IMR-90 (cell line): Measurements from ENCODE around the gene SLC46A1. TPM values are rescaled to one million over a fixed set of nuclear protein-coding genes. Genes with fewer than 3 reads are reported as not detected.

Experiments
- ATAC-seq: fragments of 200-7000 bp; cut with Tn5 transposase; 2 replicates; pipeline ENCODE4 v1.9.1; 2020; ENCODE audit warnings: low read depth, mild to moderate bottlenecking, moderate library complexity
- BruUV-seq: library from RNA; stranded (reverse); fragments of 400-500 nt; replicated peaks from 2 replicates; lab custom pipeline; 2021; lab: Mats Ljungman, UMichigan
- CTCF ChIA-PET: fragments of 300-600 bp; formaldehyde crosslinking; extraction: SDS; loops from one replicate; lab custom pipeline; 2021; ENCODE audit warnings: antibody characterized with exemption; lab: Yijun Ruan, JAX
- POLR2A ChIA-PET: fragments of 300-600 bp; sonication (Branson Sonifier 250); formaldehyde crosslinking; loops from one replicate; lab custom pipeline; 2022; ENCODE audit warnings: antibody characterized with exemption; ENCODE audit not compliant: unreplicated experiment; lab: Charles Lee
- DNase-seq: peaks from one replicate; pipeline ENCODE4 v3.0.0; 2013
- H2AFZ ChIP-seq: replicated peaks from 2 replicates; pipeline ENCODE3; 2013; ENCODE audit warnings: low read length, mild to moderate bottlenecking; ENCODE audit not compliant: poor library complexity
- H2AK5ac ChIP-seq: 2 replicates; pipeline ENCODE4 v1.6.1; 2013; ENCODE audit warnings: low read depth, low read length, inconsistent platforms
- H2AK9ac ChIP-seq: replicated peaks from 2 replicates; pipeline ENCODE3; 2013; ENCODE audit warnings: mild to moderate bottlenecking, low read depth, low read length, moderate library complexity; ENCODE audit not compliant: poor library complexity
- H2BK120ac ChIP-seq: 2 replicates; pipeline ENCODE4 v1.6.1; 2013; ENCODE audit warnings: low read depth, low read length, inconsistent platforms
- H2BK15ac ChIP-seq: 3 replicates; pipeline ENCODE4 v1.6.1; 2013; ENCODE audit warnings: low read depth, low read length, inconsistent platforms
- H2BK20ac ChIP-seq: 2 replicates; pipeline ENCODE4 v1.6.1; 2013; ENCODE audit warnings: low read depth, mild to moderate bottlenecking, inconsistent platforms, low read length, moderate library complexity
- H2BK5ac ChIP-seq: 2 replicates; pipeline ENCODE4 v1.6.1; 2013; ENCODE audit warnings: mild to moderate bottlenecking, low read depth, low read length, inconsistent platforms; ENCODE audit not compliant: poor library complexity, severe bottlenecking
- H3K14ac ChIP-seq: replicated peaks from 2 replicates; pipeline ENCODE4 v1.6.1; 2013; ENCODE audit warnings: low read depth, low read length, inconsistent platforms
- H3K18ac ChIP-seq: 2 replicates; pipeline ENCODE4 v1.6.1; 2013; ENCODE audit warnings: low read depth, low read length, control low read depth
- H3K23ac ChIP-seq: 2 replicates; pipeline ENCODE4 v1.6.1; 2013; ENCODE audit warnings: low read depth, low read length, inconsistent platforms
- H3K27ac ChIP-seq: 2 replicates; pipeline ENCODE4 v1.5.1; 2013; ENCODE audit warnings: mild to moderate bottlenecking, control low read depth, low read length; ENCODE audit not compliant: insufficient read depth
- H3K27me3 ChIP-seq: 2 replicates; pipeline ENCODE4 v1.6.1; 2013; ENCODE audit warnings: low read length; ENCODE audit not compliant: control insufficient read depth, insufficient read depth
- H3K36me3 ChIP-seq: 2 replicates; pipeline ENCODE4 v1.6.1; 2013; ENCODE audit warnings: low read length, mixed read lengths; ENCODE audit not compliant: control insufficient read depth, insufficient read depth
- H3K4ac ChIP-seq: 2 replicates; pipeline ENCODE4 v1.6.1; 2013; ENCODE audit warnings: low read depth, low read length, inconsistent platforms
- H3K4me1 ChIP-seq: 2 replicates; pipeline ENCODE4 v1.6.1; 2013; ENCODE audit warnings: low read length, mixed read lengths; ENCODE audit not compliant: control insufficient read depth, insufficient read depth
- H3K4me2 ChIP-seq: 2 replicates; pipeline ENCODE4 v1.6.1; 2013; ENCODE audit warnings: low read depth, mild to moderate bottlenecking, control low read depth, low read length, moderate library complexity
- H3K4me3 ChIP-seq: 2 replicates; pipeline ENCODE4 v1.5.1; 2013; ENCODE audit warnings: low read depth, mild to moderate bottlenecking, control low read depth, low read length, moderate library complexity; ENCODE audit not compliant: insufficient read depth
- H3K56ac ChIP-seq: 2 replicates; pipeline ENCODE4 v1.6.1; 2013; ENCODE audit warnings: low read length, inconsistent platforms; ENCODE audit not compliant: insufficient read depth; ENCODE audit errors: extremely low read depth
- H3K79me1 ChIP-seq, 2 experiments: 2 replicates each; pipeline ENCODE4 v1.6.1; 2013; ENCODE audit warnings: low read length in 2 of 2, inconsistent platforms in 1 of 2, low read depth in 1 of 2
- H3K9ac ChIP-seq: 2 replicates; pipeline ENCODE4 v1.6.1; 2013; ENCODE audit warnings: low read depth, low read length, control low read depth
- H3K9me1 ChIP-seq: 2 replicates; pipeline ENCODE4 v1.6.1; 2013; ENCODE audit warnings: low read length, inconsistent platforms; ENCODE audit not compliant: insufficient read depth
- H3K9me3 ChIP-seq: 2 replicates; pipeline ENCODE4 v1.6.1; 2013; ENCODE audit warnings: low read length; ENCODE audit not compliant: control insufficient read depth, insufficient read depth
- H4K20me1 ChIP-seq: 2 replicates; pipeline ENCODE4 v1.6.1; 2013; ENCODE audit warnings: low read length, inconsistent platforms; ENCODE audit not compliant: insufficient read depth
- H4K5ac ChIP-seq: 2 replicates; pipeline ENCODE4 v1.6.1; 2013; ENCODE audit warnings: mild to moderate bottlenecking, low read depth, low read length, control low read depth
- H4K8ac ChIP-seq, 2 experiments: 2 replicates each; pipeline ENCODE4 v1.6.1; 2013; ENCODE audit warnings: low read depth in 2 of 2, low read length in 2 of 2, control low read depth in 1 of 2, inconsistent platforms in 1 of 2
- H4K91ac ChIP-seq: 2 replicates; pipeline ENCODE4 v1.6.1; 2013; ENCODE audit warnings: low read depth, low read length, inconsistent platforms; ENCODE audit not compliant: insufficient read depth
- BHLHE40 ChIP-seq: fragments of 150-350 bp; IDR thresholded peaks from 2 replicates; pipeline ENCODE4 v1.6.1; 2016; ENCODE audit warnings: mild to moderate bottlenecking, low read depth, low read length
- CEBPB ChIP-seq: IDR thresholded peaks from 2 replicates; pipeline ENCODE4 v1.6.1; 2012; ENCODE audit warnings: low read depth, low read length, improper control_type of control experiment
- CHD1 ChIP-seq: IDR thresholded peaks from 2 replicates; pipeline ENCODE4 v1.6.1; 2012; ENCODE audit warnings: low read depth, low read length, improper control_type of control experiment
- FOS ChIP-seq: fragments of 150-350 bp; IDR thresholded peaks from 2 replicates; pipeline ENCODE4 v1.6.1; 2016; ENCODE audit warnings: low read depth, low read length
- MAFK ChIP-seq: IDR thresholded peaks from 2 replicates; pipeline ENCODE4 v1.6.1; 2012; ENCODE audit warnings: low read depth, low read length, improper control_type of control experiment
- MAZ ChIP-seq: IDR thresholded peaks from 2 replicates; pipeline ENCODE4 v1.6.1; 2012; ENCODE audit warnings: low read depth, mild to moderate bottlenecking, low read length, improper control_type of control experiment, moderate library complexity, borderline replicate concordance
- MXI1 ChIP-seq: IDR thresholded peaks from 2 replicates; pipeline ENCODE4 v1.6.1; 2012; ENCODE audit warnings: low read depth, mild to moderate bottlenecking, low read length, moderate library complexity, borderline replicate concordance
- NFE2L2 ChIP-seq: fragments of 150-350 bp; IDR thresholded peaks from 2 replicates; pipeline ENCODE4 v1.6.1; 2016; ENCODE audit warnings: low read depth, mild to moderate bottlenecking, low read length
- POLR2A ChIP-seq: IDR thresholded peaks from 2 replicates; pipeline ENCODE4 v1.6.1; 2012; ENCODE audit warnings: mild to moderate bottlenecking, low read depth, low read length
- RAD21 ChIP-seq: IDR thresholded peaks from 2 replicates; pipeline ENCODE4 v1.6.1; 2012; ENCODE audit warnings: low read length, improper control_type of control experiment
- RCOR1 ChIP-seq: IDR thresholded peaks from 2 replicates; pipeline ENCODE4 v1.6.1; 2012; ENCODE audit warnings: mild to moderate bottlenecking, low read length, improper control_type of control experiment; ENCODE audit not compliant: insufficient replicate concordance
- RFX5 ChIP-seq: IDR thresholded peaks from 2 replicates; pipeline ENCODE4 v1.8.0; 2012; ENCODE audit warnings: low read depth, mild to moderate bottlenecking, low read length, moderate library complexity
- SMC3 ChIP-seq: fragments of 150-350 bp; IDR thresholded peaks from 2 replicates; pipeline ENCODE4 v1.6.1; 2016; ENCODE audit warnings: low read depth, mild to moderate bottlenecking, antibody characterized with exemption, low read length, moderate library complexity
- WGBS, 2 experiments: methylation state at CpG; one replicate each; pipeline versions ENCODE4 v1.1.5 to v1.1.7; 2013; ENCODE audit warnings: missing lambda C conversion rate in 2 of 2; ENCODE audit not compliant: insufficient read length in 1 of 2; ENCODE audit errors: extremely low coverage in 2 of 2; 5-methylcytosine and 5-hydroxymethylcytosine counted together
- dilution Hi-C: fragments of 300-500 bp; cut with HindIII; formaldehyde crosslinking; loops from one replicate; pipeline ENCODE4 v1.14.3; 2018; ENCODE audit warnings: low sequenced_read_pairs; ENCODE audit not compliant: unreplicated experiment
- in situ Hi-C: fragments of 300-500 bp; cut with MboI; formaldehyde crosslinking; loops from 3 replicates; pipeline ENCODE4 v1.14.3; 2019; ENCODE audit warnings: low sequenced_read_pairs, inconsistent platforms, mixed read lengths
- intact Hi-C: fragments of 100-400 bp; cut with micrococcal nuclease; formaldehyde crosslinking; loops from 2 replicates; pipeline ENCODE4 v1.10.0; 2022
- polyA plus RNA-seq, 3 experiments: library from polyadenylated mRNA; depleted of rRNA; stranded (reverse); fragments of >200 nt; gene quantifications; 2 replicates each; pipeline ENCODE4 v1.2.3, GENCODE V29; 2012; ENCODE audit warnings: low replicate concordance in 1 of 3
- total RNA-seq: library from RNA; depleted of rRNA; stranded (reverse); fragments of >200 nt; gene quantifications from 2 replicates; pipeline ENCODE4 v1.2.3, GENCODE V29; 2012
- TF ChIP-seq, protein P1 (sequence below): fragments of 150-350 bp; IDR thresholded peaks from 2 replicates; pipeline ENCODE4 v1.6.1; 2017; ENCODE audit warnings: mild to moderate bottlenecking, antibody characterized with exemption, low read length, low read depth
- TF ChIP-seq, protein P2 (sequence below): fragments of 150-350 bp; IDR thresholded peaks from 2 replicates; pipeline ENCODE4 v1.6.1; 2016; ENCODE audit warnings: low read depth, mild to moderate bottlenecking, low read length, moderate library complexity, borderline replicate concordance
- TF ChIP-seq, protein P3 (sequence below): conservative IDR thresholded peaks from 2 replicates; pipeline ENCODE4 v1.5.1; 2012; ENCODE audit warnings: mild to moderate bottlenecking, low read depth, low read length, improper control_type of control experiment

SLC46A1 gene
- total and polyA plus RNA-seq, 2 of the 4 experiments (the other 2 are of a cell fraction) = 2.7 to 3.9 TPM

DNA sequence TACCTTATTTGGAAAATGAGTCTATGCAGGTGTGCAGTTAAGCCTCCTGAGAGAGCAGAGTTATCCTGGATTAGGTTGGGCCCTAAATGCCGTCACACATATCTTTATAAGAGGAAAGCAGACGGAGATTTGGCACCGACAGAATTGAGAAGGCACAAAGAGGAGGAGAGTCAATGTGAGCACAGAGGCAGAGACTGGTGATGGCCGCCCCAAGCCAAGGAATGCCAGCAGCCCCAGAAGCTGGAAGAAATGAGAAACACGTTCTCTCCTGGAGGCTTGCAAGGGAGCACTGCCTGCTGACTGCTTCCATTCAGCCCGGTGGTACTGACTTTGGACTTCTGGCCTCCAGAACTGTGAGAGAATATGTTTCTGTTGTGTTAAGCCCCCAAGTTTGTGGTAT lies 3.2 kb downstream of the SLC46A1 start:
- no peak overlapping the region for H2AFZ ChIP-seq
- TF ChIP-seq FOS (no peak), MAZ (no peak), MXI1 (no peak), POLR2A (no peak), RCOR1 (no peak), CHD1 (no peak), RAD21 (no peak), CEBPB (no peak), NFE2L2 (no peak), BHLHE40 (no peak), MAFK (no peak), SMC3 (no peak), RFX5 (no peak)
- TF ChIP-seq, protein P1, sequence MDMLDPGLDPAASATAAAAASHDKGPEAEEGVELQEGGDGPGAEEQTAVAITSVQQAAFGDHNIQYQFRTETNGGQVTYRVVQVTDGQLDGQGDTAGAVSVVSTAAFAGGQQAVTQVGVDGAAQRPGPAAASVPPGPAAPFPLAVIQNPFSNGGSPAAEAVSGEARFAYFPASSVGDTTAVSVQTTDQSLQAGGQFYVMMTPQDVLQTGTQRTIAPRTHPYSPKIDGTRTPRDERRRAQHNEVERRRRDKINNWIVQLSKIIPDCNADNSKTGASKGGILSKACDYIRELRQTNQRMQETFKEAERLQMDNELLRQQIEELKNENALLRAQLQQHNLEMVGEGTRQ = no peak
- TF ChIP-seq, protein P2, sequence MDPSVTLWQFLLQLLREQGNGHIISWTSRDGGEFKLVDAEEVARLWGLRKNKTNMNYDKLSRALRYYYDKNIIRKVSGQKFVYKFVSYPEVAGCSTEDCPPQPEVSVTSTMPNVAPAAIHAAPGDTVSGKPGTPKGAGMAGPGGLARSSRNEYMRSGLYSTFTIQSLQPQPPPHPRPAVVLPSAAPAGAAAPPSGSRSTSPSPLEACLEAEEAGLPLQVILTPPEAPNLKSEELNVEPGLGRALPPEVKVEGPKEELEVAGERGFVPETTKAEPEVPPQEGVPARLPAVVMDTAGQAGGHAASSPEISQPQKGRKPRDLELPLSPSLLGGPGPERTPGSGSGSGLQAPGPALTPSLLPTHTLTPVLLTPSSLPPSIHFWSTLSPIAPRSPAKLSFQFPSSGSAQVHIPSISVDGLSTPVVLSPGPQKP = no peak
- TF ChIP-seq, protein P3, sequence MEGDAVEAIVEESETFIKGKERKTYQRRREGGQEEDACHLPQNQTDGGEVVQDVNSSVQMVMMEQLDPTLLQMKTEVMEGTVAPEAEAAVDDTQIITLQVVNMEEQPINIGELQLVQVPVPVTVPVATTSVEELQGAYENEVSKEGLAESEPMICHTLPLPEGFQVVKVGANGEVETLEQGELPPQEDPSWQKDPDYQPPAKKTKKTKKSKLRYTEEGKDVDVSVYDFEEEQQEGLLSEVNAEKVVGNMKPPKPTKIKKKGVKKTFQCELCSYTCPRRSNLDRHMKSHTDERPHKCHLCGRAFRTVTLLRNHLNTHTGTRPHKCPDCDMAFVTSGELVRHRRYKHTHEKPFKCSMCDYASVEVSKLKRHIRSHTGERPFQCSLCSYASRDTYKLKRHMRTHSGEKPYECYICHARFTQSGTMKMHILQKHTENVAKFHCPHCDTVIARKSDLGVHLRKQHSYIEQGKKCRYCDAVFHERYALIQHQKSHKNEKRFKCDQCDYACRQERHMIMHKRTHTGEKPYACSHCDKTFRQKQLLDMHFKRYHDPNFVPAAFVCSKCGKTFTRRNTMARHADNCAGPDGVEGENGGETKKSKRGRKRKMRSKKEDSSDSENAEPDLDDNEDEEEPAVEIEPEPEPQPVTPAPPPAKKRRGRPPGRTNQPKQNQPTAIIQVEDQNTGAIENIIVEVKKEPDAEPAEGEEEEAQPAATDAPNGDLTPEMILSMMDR = no peak
- H3K4me2 ChIP-seq = no peak overlapping the region
- H2AK9ac ChIP-seq = no peak overlapping the region
- no peak overlapping the region for H4K5ac ChIP-seq
- 74% methylated on average over 3 of the region's 6 CpGs; no CpG with 5 or more reads in 1 of the 2 experiments for WGBS, 2 experiments
- H3K9me1 ChIP-seq = peaks cover 27% of the 10 kb centered on the region
- no peaks in the 10 kb centered on the region for H3K27me3 ChIP-seq
- H3K4me1 ChIP-seq = peaks cover 3% of the 10 kb centered on the region
- H3K14ac ChIP-seq = no peak overlapping the region
- POLR2A ChIA-PET = no interaction called here
- H2BK120ac ChIP-seq = no peak overlapping the region
- H3K56ac ChIP-seq = no peak overlapping the region
- dilution Hi-C loops (no loop called here), in situ Hi-C loops (no loop called here), intact Hi-C loops (loop anchor here (10.0 kb wide), 1 partner anchor 142 kb away; no protein-coding TSS in a partner anchor)
- no peak overlapping the region for H3K4me3 ChIP-seq
- no peaks in the 10 kb centered on the region for H3K9me3 ChIP-seq
- no peak overlapping the region for H3K27ac ChIP-seq
- CTCF ChIA-PET = no interaction called here
- no peak overlapping the region for H4K8ac ChIP-seq
- no peak overlapping the region for H3K23ac ChIP-seq
- H2BK20ac ChIP-seq = no peak overlapping the region
- no peak for ATAC-seq
- no peak overlapping the region for H3K18ac ChIP-seq
- H4K20me1 ChIP-seq = no peaks in the 10 kb centered on the region
- no peak for DNase-seq
- H3K36me3 ChIP-seq = peaks cover 13% of the 10 kb centered on the region
- no peak overlapping the region for H4K91ac ChIP-seq
- no peak overlapping the region for H3K9ac ChIP-seq
- no peak overlapping the region for H2BK5ac ChIP-seq
- H3K79me1 ChIP-seq = no peaks in the 10 kb centered on the region
- no peak overlapping the region for H2BK15ac ChIP-seq
- H2AK5ac ChIP-seq = no peak overlapping the region
- no peak overlapping the region for H3K4ac ChIP-seq
- no TSS peak for BruUV-seq
